Mesothelial cell of epicardium (in vitro differentiated cells): ENCODE data around the gene DEPDC5. TPM values are rescaled to one million over a fixed set of nuclear protein-coding genes. Genes with fewer than 3 reads are reported as not detected.
"Not testable (repeated sequence)": the region's sequence is repeated elsewhere in the genome, so short reads cannot be mapped to it uniquely, and the experiment has no call there.

Experiments used
- DNase-seq, 2 experiments: peaks; one replicate each; pipeline ENCODE4 v3.0.0; 2021; ENCODE audit warnings: low spot score in 2 of 2; ENCODE audit not compliant: unreplicated experiment in 2 of 2
- H3K27ac Mint-ChIP-seq: 2 replicates; pipeline ENCODE4 v1.8.0; 2021; ENCODE audit warnings: mixed read lengths
- H3K27me3 Mint-ChIP-seq: 2 replicates; pipeline ENCODE4 v1.8.0; 2021; ENCODE audit warnings: low read depth, mixed read lengths
- H3K36me3 Mint-ChIP-seq: 2 replicates; pipeline ENCODE4 v1.8.0; 2021; ENCODE audit warnings: mixed read lengths
- H3K4me1 Mint-ChIP-seq: 2 replicates; pipeline ENCODE4 v1.8.0; 2021; ENCODE audit warnings: mixed read lengths
- H3K4me3 Mint-ChIP-seq: 2 replicates; pipeline ENCODE4 v1.8.0; 2021; ENCODE audit warnings: mild to moderate bottlenecking, moderate library complexity, mixed read lengths
- H3K9me3 Mint-ChIP-seq: 2 replicates; pipeline ENCODE4 v1.8.0; 2021; ENCODE audit warnings: mixed read lengths
- total RNA-seq: library from RNA; stranded (reverse); gene quantifications from 3 replicates; pipeline ENCODE4 v1.2.1, GENCODE V29; 2021
- TF ChIP-seq, protein P1 (sequence below): fragments of 200-600 bp; sonication (generic); IDR thresholded peaks from one replicate; pipeline ENCODE4 v1.5.0; 2021; ENCODE audit warnings: antibody characterized with exemption; ENCODE audit not compliant: unreplicated experiment

DEPDC5 gene
- total RNA-seq, 1 donor from 2014 or later, result 38.3 TPM

DNA sequence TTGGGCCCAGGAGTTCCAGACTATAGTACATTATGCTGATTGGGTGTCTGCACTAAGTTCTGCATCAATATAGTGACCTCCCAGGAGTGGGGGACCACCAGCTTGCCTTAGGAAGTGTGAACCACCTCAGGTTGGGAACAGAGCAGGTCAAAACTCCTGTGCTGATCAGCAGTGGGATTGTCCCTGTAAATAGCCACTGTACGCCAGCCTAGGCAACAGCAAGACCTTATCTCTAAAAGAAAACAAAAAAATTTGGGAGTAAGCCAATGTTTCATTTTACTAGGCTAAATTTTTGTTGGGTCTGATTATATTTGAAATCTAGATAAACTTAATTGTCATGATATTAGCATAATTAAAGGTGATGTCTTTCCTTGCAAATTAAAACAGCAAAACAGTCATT is 3.4 kb downstream of the DEPDC5 start:
- Mint-ChIP-seq H3K4me3 (no peak overlapping the region), H3K9me3 (no peaks in the 10 kb centered on the region), H3K4me1 (peaks cover 25% of the 10 kb centered on the region), H3K36me3 (peaks cover 11% of the 10 kb centered on the region), H3K27me3 (no peaks in the 10 kb centered on the region), H3K27ac (no peak overlapping the region)
- no peak for DNase-seq
- TF ChIP-seq, protein P1, sequence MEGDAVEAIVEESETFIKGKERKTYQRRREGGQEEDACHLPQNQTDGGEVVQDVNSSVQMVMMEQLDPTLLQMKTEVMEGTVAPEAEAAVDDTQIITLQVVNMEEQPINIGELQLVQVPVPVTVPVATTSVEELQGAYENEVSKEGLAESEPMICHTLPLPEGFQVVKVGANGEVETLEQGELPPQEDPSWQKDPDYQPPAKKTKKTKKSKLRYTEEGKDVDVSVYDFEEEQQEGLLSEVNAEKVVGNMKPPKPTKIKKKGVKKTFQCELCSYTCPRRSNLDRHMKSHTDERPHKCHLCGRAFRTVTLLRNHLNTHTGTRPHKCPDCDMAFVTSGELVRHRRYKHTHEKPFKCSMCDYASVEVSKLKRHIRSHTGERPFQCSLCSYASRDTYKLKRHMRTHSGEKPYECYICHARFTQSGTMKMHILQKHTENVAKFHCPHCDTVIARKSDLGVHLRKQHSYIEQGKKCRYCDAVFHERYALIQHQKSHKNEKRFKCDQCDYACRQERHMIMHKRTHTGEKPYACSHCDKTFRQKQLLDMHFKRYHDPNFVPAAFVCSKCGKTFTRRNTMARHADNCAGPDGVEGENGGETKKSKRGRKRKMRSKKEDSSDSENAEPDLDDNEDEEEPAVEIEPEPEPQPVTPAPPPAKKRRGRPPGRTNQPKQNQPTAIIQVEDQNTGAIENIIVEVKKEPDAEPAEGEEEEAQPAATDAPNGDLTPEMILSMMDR, result no peak

DNA sequence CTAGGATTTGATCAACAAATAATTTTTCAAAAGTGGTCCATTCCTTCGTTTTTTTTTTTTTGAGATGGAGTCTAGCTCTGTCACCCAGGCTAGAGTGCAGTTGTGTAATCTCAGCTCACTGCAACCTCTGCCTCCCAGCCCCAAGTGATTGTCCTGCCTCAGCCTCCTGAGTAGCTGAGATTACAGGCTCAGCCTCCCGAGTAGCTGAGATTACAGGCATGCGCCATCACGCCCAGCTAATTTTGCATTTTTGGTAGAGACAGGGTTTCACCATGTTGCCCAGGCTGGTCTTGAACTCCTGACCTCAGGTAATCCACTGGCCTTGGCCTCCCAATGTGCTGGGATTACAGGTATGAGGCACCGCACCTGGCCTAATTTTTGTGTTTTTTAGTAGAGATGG is 5.0 kb downstream of the DEPDC5 start:
- H3K9me3 Mint-ChIP-seq, H3K27ac Mint-ChIP-seq, H3K27me3 Mint-ChIP-seq, DNase-seq, H3K4me3 Mint-ChIP-seq: not testable (repeated sequence)
- Mint-ChIP-seq H3K4me1 (peaks cover 14% of the 10 kb centered on the region), H3K36me3 (peaks cover 11% of the 10 kb centered on the region)

DNA sequence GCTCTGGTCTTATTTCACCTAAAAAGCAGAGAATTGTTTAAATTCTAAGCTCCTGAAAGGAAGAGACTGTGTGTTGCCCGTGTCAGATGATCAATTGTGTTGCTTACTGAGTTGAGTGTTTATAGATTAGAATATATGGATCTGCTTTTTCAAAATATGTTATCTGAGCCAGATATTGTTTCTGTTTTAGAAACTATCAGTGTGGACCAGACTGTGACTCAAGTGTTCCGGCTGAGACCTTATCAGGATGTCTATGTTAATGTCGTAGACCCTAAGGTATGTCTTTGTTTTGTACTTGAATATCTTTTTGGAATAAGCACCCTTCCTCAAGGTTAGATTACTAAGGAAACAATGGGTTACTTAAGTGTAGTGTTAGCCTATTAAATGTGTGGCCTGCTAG is 11.0 kb downstream of the DEPDC5 start:
- Mint-ChIP-seq H3K9me3 (no peaks in the 10 kb centered on the region), H3K4me3 (no peak overlapping the region), H3K27me3 (no peaks in the 10 kb centered on the region), H3K36me3 (peaks cover 33% of the 10 kb centered on the region), H3K27ac (no peak overlapping the region), H3K4me1 (no peaks in the 10 kb centered on the region)
- TF ChIP-seq, protein P1, result no peak
- no peak for DNase-seq

DNA sequence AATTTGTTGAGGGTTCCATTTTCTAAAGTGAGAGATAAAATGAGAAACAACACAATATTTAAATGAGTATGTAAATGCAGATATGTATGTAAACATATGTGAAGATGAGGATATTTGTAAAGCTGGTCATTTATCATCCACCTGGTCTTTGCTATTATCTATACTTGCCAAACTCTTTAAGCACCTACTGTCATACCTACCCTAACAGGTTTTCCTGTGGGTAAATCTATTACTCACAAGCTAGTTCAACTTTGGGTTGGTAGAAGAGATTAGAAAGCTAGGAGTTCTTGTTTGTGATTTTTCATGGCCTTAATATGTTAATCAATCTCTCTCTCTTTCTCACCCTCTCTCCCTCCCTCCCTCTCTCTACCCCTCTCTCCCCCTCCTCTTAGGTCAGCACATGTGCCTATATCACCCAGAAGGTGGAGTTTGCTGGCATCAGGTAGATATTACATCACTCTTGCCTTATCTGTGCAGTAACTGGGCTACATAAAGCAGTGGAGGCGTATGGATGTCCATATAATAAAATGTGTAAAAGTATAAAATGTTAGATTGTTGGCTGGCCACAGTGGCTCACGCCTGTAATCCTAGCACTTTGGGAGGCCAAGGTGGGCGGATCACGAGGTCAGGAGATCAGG is 14.7 kb downstream of the DEPDC5 start:
- H3K4me3 Mint-ChIP-seq, result no peak overlapping the region
- no peaks in the 10 kb centered on the region for H3K4me1 Mint-ChIP-seq
- no peak overlapping the region for H3K27ac Mint-ChIP-seq
- H3K27me3 Mint-ChIP-seq, result no peaks in the 10 kb centered on the region
- no peak for DNase-seq
- TF ChIP-seq, protein P1, result no peak
- peaks cover 29% of the 10 kb centered on the region for H3K36me3 Mint-ChIP-seq
- no peaks in the 10 kb centered on the region for H3K9me3 Mint-ChIP-seq

DNA sequence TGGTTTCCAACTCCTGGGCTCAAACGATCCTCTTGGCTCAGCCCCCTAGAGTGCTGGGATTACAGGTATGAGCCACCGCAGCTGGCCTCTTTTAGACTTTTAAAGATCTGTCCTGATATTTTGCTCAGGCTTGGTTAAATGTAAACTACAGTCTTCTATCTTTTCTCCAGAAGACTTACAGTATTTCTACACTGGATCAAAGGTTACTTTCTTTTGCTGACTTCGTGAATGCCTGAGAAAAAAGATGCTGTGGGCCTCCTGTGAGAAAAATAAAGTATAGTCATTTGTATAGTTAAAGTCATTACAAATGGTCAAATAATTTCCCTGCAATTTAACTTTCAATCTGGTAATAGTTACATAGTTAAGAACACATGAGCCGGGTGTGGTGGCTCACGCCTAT is 19.6 kb downstream of the DEPDC5 start:
- Mint-ChIP-seq H3K9me3 (no peaks in the 10 kb centered on the region), H3K27me3 (no peaks in the 10 kb centered on the region), H3K4me3 (no peak overlapping the region), H3K27ac (no peak overlapping the region), H3K4me1 (no peaks in the 10 kb centered on the region), H3K36me3 (peaks cover 25% of the 10 kb centered on the region)
- TF ChIP-seq, protein P1, result no peak
- no peak for DNase-seq

DNA sequence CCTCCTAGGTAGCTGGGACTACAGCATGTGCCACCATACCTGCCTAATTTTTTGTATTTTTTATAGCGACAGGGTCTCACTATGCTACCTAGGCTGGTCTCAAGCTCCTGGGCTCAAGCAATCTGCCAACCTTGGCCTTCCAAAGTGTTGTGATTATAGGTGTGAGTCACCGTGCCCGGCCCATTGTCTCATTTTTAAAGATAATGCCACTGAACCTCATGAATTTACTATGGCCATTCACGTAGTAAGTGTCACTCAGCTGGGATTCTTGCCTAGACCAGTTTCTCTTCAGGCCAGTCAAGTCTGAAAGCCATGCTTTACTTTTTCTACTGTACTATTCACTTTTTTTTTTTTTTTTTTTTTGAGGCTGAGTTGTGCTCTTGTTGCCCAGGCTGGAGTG is 22.4 kb downstream of the DEPDC5 start:
- Mint-ChIP-seq H3K27me3 (no peaks in the 10 kb centered on the region), H3K36me3 (peaks cover 30% of the 10 kb centered on the region), H3K4me3 (no peak overlapping the region), H3K4me1 (no peaks in the 10 kb centered on the region), H3K9me3 (no peaks in the 10 kb centered on the region), H3K27ac (no peak overlapping the region)
- DNase-seq, result no peak
- TF ChIP-seq, protein P1, result no peak
